Neural cell (in vitro differentiated cells): ENCODE results near the gene SMPDL3A. TPM values are rescaled to one million over a fixed set of nuclear protein-coding genes. Genes with fewer than 3 reads are reported as not detected.

Experiments used
- H2AFZ ChIP-seq: fragments of 200-600, 300-800 bp; sonication (generic), shearing (Covaris generic); 2 replicates; pipeline ENCODE4 v1.6.0; 2014; ENCODE audit warnings: low read depth, mild to moderate bottlenecking, antibody characterized with exemption, low read length, moderate library complexity
- H3F3A ChIP-seq: fragments of 200-600 bp; shearing (Covaris generic); 2 replicates; pipeline ENCODE4 v1.6.1; 2016; ENCODE audit warnings: mild to moderate bottlenecking, moderate library complexity, mixed read lengths, antibody characterized with exemption, low read length; ENCODE audit not compliant: insufficient read depth, poor library complexity, severe bottlenecking
- H3K27ac ChIP-seq: fragments of 200-600, 300-800 bp; sonication (generic), shearing (Covaris generic); 2 replicates; pipeline ENCODE4 v1.5.1; 2014; ENCODE audit warnings: mild to moderate bottlenecking, low read length, moderate library complexity
- H3K27me3 ChIP-seq: fragments of 300-800, 200-600 bp; sonication (generic), shearing (Covaris generic); 2 replicates; pipeline ENCODE4 v1.6.0; 2014; ENCODE audit warnings: mild to moderate bottlenecking, low read depth, low read length, moderate library complexity; ENCODE audit not compliant: insufficient read depth
- H3K36me3 ChIP-seq: fragments of 300-800, 200-600 bp; sonication (generic), shearing (Covaris generic); 2 replicates; pipeline ENCODE4 v1.5.1; 2014; ENCODE audit warnings: mild to moderate bottlenecking, antibody characterized with exemption, low read length, moderate library complexity; ENCODE audit not compliant: insufficient read depth
- H3K4me2 ChIP-seq: fragments of 300-800, 200-600 bp; sonication (generic), shearing (Covaris generic); 2 replicates; pipeline ENCODE4 v1.6.0; 2014; ENCODE audit warnings: mild to moderate bottlenecking, low read length
- H3K4me3 ChIP-seq: fragments of 300-800, 200-600 bp; sonication (generic), shearing (Covaris generic); 2 replicates; pipeline ENCODE4 v1.5.1; 2014; ENCODE audit warnings: mild to moderate bottlenecking, low read length, moderate library complexity
- H3K79me2 ChIP-seq: fragments of 200-600 bp; shearing (Covaris generic); replicated peaks from 2 replicates; pipeline ENCODE4 v1.6.0; 2014; ENCODE audit warnings: mild to moderate bottlenecking, low read length, moderate library complexity; ENCODE audit not compliant: insufficient read depth
- H3K9ac ChIP-seq: fragments of 300-800, 200-600 bp; sonication (generic), shearing (Covaris generic); 2 replicates; pipeline ENCODE4 v1.6.1; 2016; ENCODE audit warnings: mild to moderate bottlenecking, low read length, mixed read lengths
- H3K9me2 ChIP-seq: fragments of 200-600 bp; shearing (Covaris generic); 2 replicates; pipeline ENCODE4 v1.6.1; 2016; ENCODE audit warnings: mild to moderate bottlenecking, low read length, mixed read lengths; ENCODE audit not compliant: insufficient read depth
- H3K9me3 ChIP-seq: fragments of 200-600, 300-800 bp; sonication (generic), shearing (Covaris generic); 2 replicates; pipeline ENCODE4 v1.6.1; 2016; ENCODE audit warnings: mild to moderate bottlenecking, mixed run types, low read length, moderate library complexity, mixed read lengths
- H4K20me1 ChIP-seq: fragments of 200-600 bp; shearing (Covaris generic); 2 replicates; pipeline ENCODE4 v1.6.1; 2016; ENCODE audit warnings: mild to moderate bottlenecking, mixed run types; ENCODE audit not compliant: insufficient read depth
- EP300 ChIP-seq: fragments of 450-650 bp; conservative IDR thresholded peaks from 2 replicates; pipeline ENCODE4 v1.6.1; 2014; ENCODE audit warnings: antibody characterized with exemption, mild to moderate bottlenecking, moderate library complexity; ENCODE audit not compliant: poor library complexity, severe bottlenecking
- EZH2 ChIP-seq: fragments of 200-600, 300-800 bp; shearing (Covaris generic), sonication (generic); IDR thresholded peaks from 2 replicates; pipeline ENCODE4 v1.6.1; 2014; ENCODE audit warnings: antibody characterized with exemption, low read length, borderline replicate concordance, mild to moderate bottlenecking; ENCODE audit not compliant: insufficient read depth, poor library complexity, severe bottlenecking
- MXI1 ChIP-seq: fragments of 450-650 bp; conservative IDR thresholded peaks from 2 replicates; pipeline ENCODE4 v1.6.1; 2014; ENCODE audit warnings: antibody characterized with exemption, mild to moderate bottlenecking; ENCODE audit not compliant: poor library complexity, severe bottlenecking
- POLR2AphosphoS5 ChIP-seq: IDR thresholded peaks from 2 replicates; pipeline ENCODE4 v1.6.1; 2012
- RAD21 ChIP-seq: fragments of 450-650 bp; conservative IDR thresholded peaks from 2 replicates; pipeline ENCODE4 v1.6.1; 2014; ENCODE audit warnings: antibody characterized with exemption, mild to moderate bottlenecking, moderate library complexity
- SMC3 ChIP-seq: fragments of 450-650 bp; conservative IDR thresholded peaks from 2 replicates; pipeline ENCODE4 v1.6.1; 2014; ENCODE audit warnings: antibody characterized with exemption, mild to moderate bottlenecking, moderate library complexity; ENCODE audit not compliant: poor library complexity
- TAF1 ChIP-seq: IDR thresholded peaks from 2 replicates; pipeline ENCODE4 v1.6.1; 2012; ENCODE audit warnings: low read depth
- polyA plus RNA-seq: library from polyadenylated mRNA; depleted of rRNA; stranded (reverse); fragments of >200 nt; gene quantifications from 2 replicates; pipeline ENCODE4 v1.2.3, GENCODE V29; 2014
- TF ChIP-seq, protein P1 (sequence below): fragments of 450-650 bp; IDR thresholded peaks from 2 replicates; pipeline ENCODE4 v1.5.1; 2014; ENCODE audit warnings: antibody characterized with exemption, mild to moderate bottlenecking, moderate library complexity; ENCODE audit not compliant: poor library complexity, severe bottlenecking
- TF ChIP-seq, protein P2 (sequence below): IDR thresholded peaks from 2 replicates; pipeline ENCODE4 v1.6.1; 2012; ENCODE audit warnings: borderline replicate concordance

The SMPDL3A gene
- polyA plus RNA-seq, 1 donor from 2014 or later, result 8.2 TPM

DNA sequence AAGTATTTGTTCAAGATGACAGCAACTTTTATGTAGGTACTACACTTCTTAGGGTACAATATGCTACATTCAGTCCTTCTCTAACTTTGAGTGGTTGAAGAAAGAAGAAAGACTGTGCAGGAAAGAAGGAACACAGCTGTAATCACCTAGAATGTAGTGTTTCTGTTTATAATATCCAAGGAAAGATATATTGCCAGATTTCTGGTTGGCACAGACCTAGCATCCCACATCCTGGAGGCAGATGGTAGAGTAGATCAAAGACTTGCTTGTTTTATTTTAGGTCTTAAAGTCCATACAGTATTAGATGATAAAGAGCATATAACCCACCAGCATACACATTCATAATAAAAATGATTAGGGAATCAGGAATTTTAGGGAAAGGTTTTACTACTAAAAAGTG lies 22.8 kb upstream of the SMPDL3A start:
- TF ChIP-seq POLR2AphosphoS5 (no peak), EZH2 (no peak), MXI1 (no peak)
- H3K9me3 ChIP-seq, result no peaks in the 10 kb centered on the region

DNA sequence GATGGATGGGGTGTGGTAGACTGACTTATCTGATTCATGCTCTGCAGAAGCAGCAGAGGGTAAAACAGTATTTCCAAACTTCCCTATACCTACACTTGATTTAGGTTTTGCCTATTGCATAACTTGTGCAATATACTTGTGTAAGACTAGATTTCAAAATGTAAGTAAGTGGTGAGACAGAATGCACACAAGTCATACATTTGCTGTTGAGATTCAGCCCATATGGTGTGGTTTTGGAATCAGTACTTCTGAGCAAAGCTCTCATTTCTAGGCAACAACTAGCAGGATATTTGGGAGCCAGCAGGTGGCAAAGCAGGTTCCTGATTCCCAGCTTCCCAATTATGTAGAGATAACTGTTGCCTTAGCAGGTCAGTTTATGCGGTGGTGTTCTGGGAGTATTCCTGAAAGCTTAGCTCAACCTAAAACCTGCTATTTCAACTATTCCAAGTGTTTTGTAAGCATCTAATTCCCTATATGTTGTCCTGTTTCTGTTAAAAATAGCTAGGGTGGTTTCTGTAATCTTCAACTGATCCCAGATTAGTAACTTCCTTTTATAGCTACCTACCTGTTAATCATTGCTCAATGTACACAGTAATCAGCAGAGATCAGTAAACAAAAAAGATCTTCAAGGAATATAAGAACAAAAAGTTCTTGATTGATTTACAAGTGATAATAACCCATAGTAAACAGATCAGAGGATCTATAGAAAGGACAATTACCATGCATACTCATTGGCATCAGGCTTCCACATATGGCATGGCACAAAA lies 18.0 kb upstream of the SMPDL3A start:
- H3F3A ChIP-seq, result no peaks in the 10 kb centered on the region
- no peak overlapping the region for H3K9ac ChIP-seq
- no peak overlapping the region for H2AFZ ChIP-seq
- no peaks in the 10 kb centered on the region for H3K79me2 ChIP-seq
- no peak overlapping the region for H3K4me3 ChIP-seq
- H3K27me3 ChIP-seq, result no peaks in the 10 kb centered on the region
- no peaks in the 10 kb centered on the region for H3K9me2 ChIP-seq
- no peaks in the 10 kb centered on the region for H4K20me1 ChIP-seq
- no peak overlapping the region for H3K4me2 ChIP-seq
- TF ChIP-seq MXI1, result no peak
- TF ChIP-seq, protein P1, sequence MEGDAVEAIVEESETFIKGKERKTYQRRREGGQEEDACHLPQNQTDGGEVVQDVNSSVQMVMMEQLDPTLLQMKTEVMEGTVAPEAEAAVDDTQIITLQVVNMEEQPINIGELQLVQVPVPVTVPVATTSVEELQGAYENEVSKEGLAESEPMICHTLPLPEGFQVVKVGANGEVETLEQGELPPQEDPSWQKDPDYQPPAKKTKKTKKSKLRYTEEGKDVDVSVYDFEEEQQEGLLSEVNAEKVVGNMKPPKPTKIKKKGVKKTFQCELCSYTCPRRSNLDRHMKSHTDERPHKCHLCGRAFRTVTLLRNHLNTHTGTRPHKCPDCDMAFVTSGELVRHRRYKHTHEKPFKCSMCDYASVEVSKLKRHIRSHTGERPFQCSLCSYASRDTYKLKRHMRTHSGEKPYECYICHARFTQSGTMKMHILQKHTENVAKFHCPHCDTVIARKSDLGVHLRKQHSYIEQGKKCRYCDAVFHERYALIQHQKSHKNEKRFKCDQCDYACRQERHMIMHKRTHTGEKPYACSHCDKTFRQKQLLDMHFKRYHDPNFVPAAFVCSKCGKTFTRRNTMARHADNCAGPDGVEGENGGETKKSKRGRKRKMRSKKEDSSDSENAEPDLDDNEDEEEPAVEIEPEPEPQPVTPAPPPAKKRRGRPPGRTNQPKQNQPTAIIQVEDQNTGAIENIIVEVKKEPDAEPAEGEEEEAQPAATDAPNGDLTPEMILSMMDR, result no peak
- TF ChIP-seq EZH2, result no peak
- TF ChIP-seq EP300, result no peak
- TF ChIP-seq RAD21, result no peak
- no peak for TF ChIP-seq SMC3
- TF ChIP-seq POLR2AphosphoS5, result no peak
- TF ChIP-seq, protein P2, sequence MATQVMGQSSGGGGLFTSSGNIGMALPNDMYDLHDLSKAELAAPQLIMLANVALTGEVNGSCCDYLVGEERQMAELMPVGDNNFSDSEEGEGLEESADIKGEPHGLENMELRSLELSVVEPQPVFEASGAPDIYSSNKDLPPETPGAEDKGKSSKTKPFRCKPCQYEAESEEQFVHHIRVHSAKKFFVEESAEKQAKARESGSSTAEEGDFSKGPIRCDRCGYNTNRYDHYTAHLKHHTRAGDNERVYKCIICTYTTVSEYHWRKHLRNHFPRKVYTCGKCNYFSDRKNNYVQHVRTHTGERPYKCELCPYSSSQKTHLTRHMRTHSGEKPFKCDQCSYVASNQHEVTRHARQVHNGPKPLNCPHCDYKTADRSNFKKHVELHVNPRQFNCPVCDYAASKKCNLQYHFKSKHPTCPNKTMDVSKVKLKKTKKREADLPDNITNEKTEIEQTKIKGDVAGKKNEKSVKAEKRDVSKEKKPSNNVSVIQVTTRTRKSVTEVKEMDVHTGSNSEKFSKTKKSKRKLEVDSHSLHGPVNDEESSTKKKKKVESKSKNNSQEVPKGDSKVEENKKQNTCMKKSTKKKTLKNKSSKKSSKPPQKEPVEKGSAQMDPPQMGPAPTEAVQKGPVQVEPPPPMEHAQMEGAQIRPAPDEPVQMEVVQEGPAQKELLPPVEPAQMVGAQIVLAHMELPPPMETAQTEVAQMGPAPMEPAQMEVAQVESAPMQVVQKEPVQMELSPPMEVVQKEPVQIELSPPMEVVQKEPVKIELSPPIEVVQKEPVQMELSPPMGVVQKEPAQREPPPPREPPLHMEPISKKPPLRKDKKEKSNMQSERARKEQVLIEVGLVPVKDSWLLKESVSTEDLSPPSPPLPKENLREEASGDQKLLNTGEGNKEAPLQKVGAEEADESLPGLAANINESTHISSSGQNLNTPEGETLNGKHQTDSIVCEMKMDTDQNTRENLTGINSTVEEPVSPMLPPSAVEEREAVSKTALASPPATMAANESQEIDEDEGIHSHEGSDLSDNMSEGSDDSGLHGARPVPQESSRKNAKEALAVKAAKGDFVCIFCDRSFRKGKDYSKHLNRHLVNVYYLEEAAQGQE, result no peak
- TF ChIP-seq TAF1, result no peak
- H3K27ac ChIP-seq, result no peak overlapping the region
- no peaks in the 10 kb centered on the region for H3K9me3 ChIP-seq
- H3K36me3 ChIP-seq, result no peaks in the 10 kb centered on the region

More for the DNA sequence above, 22.8 kb upstream of the SMPDL3A start:
- Histone ChIP-seq H3K36me3 (no peaks in the 10 kb centered on the region), H3K27ac (no peak overlapping the region), H3F3A (no peaks in the 10 kb centered on the region), H3K27me3 (no peaks in the 10 kb centered on the region), H3K4me3 (no peak overlapping the region), H2AFZ (no peak overlapping the region), H3K9me2 (no peaks in the 10 kb centered on the region), H3K9ac (no peak overlapping the region), H4K20me1 (no peaks in the 10 kb centered on the region), H3K79me2 (no peaks in the 10 kb centered on the region), H3K4me2 (no peak overlapping the region)
